Measurements from ENCODE around the gene NSUN6.

GRCh38 chr10:18551473-18551872 is 99.9 kb downstream of the NSUN6 start:
- TF ChIP-seq GATA2 (IDR thresholded peaks at IDR 0.05; ENCODE audit: low read depth, low read length) = no peak
- no peak for TF ChIP-seq GATA3 (IDR thresholded peaks at IDR 0.05; ENCODE audit: low read depth, low read length)
